Dermis microvascular lymphatic vessel endothelial cell (primary cell): ENCODE measurements around the gene MVB12B. TPM values are rescaled to one million over a fixed set of nuclear protein-coding genes. Genes with fewer than 3 reads are reported as not detected.

Experiments used
- DNase-seq, 2 donors: peaks; one replicate each; pipeline versions ENCODE4 v3.0.0 to v3.0.0-alpha.2; 2010; ENCODE audit warnings: low read depth in 2 of 2
- total RNA-seq: library from RNA; depleted of rRNA; stranded (reverse); fragments of >200 nt; gene quantifications from 2 replicates; pipeline ENCODE4 v1.2.1, GENCODE V29; 2014

Gene MVB12B
- total RNA-seq, 1 donor from 2014 or later = 8.6 TPM

DNA sequence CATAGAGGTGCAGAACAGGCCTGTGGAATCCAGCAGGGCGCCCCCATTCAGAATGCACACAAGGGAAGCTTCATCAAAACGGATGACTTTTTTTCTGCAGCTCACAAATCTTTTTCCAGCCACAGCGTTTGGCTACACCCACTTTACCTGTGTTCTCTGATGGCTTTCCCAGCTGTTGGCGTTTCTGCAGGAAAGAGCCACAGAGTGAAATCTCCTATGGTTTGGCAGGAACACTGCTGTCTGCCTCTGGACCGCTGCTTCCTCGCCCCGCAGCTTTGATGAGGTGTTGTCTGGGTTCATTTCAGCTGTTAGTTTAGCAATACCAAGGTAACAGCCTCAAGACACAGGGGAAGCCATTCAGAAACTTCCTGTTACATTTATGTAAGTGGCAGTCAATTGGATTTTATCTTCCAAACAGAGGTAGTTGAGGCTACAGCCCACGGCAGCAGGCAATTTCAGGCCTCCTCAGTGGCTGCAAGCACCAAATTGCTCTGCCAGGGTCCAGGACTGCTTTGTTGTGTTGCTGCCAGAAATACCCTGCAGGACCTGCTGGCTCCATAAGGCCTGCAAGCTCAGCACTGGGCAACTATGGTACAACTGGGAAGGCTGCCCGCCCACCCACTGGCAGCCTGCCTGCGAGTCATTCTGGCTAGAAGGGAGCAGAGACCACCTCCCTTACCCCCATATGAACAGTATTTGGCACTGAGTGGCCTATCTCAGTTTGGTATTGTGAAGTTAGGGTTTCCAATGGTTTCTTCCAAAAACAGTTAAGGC is 96.7 kb downstream of the MVB12B start:
- no peak for DNase-seq

DNA sequence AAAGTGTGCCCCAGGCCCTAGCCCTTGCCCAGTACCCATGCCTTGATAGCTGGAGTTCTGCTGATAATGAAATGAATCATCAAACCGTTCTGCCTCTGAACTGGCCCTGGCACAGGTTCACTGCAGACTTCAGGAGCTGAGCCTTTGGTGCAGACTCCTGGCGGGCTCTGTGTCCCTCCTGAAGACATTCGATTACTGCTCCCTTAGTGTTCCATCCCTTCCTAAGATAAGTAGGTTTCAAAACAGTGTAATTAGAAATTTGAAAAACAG is 97.2 kb downstream of the MVB12B start:
- DNase-seq = no peak

DNA sequence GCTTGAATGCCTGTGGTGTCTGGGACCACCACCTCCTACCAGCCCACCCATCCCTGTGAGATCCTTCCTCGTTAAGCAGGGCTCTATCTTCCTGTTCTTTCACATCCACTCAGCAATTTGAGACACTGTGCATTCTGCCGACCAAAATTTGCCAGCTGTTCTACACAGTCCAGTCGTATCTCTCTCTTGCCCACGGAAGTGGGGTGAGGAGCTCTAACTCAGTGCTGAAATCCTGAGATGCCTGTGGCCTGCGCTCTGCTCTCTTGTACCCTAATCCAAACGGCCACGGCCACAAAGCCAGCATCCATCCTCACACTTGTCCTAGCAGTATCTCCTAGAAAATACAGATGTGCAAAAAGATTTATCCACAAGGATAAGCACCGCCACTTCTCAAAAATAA is 97.9 kb downstream of the MVB12B start:
- no peak for DNase-seq

DNA sequence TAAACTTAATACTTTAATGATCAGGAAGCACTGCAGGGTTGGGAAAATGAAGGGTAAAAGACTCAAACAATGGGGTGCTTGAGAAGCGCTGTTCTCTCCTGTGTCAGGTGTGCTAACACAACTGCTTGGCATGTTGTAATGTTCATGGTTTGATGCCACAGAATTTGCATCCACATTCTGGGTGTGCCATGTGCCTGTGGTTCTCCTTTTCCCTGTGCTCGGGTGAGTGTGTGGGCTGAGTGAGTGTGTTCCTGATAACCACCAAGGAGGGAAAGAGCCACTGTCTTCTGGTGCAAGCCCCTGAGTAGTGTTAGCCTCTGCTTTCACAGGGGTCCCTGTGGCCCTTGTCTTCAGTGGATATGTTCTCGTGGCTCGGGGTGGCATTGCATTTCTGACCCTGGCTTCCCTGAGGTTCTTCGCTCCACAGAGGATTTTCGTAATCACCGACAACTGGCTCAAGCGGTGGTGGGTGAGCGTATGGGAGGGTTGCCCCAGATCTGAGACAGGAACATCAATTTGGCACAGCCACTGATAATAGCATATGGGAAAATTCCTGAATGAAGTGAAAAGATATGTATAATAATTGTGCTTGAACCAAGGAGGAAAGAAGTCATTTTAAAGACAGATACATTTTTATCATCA is 102.0 kb downstream of the MVB12B start:
- DNase-seq = no peak

DNA sequence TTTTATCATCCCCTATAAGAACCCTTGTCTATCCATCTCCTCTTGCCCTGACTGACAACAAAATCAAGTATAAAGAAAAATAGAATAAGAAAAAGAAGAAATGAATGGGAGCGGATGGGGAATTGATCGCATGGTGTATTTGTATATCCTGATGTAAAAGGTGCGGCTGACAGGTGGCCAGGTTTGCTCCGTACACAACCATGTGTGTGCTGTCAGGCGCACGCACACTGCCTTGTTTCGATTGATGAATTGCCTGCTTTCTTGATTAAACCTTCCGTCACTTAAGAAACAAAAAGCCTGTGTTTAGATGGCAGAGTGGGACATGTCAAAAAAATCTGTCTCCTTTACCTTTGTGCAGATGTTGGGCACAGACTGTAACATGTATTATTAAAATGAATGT is 102.6 kb downstream of the MVB12B start:
- no peak for DNase-seq

DNA sequence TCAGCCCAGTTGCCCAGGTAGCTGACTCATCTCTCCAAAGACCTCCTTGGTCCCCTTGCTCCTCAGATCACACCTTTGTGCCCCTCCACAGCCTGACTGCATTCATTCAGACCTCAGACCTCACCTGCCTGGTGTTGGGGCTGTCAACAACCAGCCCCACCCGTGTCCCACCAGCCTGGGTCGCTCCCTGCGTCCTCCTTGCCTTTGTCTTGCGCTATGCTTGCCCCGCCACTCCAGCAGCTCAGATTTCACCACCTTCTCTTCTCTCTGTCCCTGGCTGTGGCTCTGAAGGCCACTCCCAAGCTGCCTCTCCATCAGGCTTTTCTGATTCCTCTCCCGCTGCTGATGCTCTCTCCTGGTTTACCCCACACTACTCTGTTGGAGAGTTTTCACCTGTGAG is 103.5 kb downstream of the MVB12B start:
- DNase-seq = no peak

DNA sequence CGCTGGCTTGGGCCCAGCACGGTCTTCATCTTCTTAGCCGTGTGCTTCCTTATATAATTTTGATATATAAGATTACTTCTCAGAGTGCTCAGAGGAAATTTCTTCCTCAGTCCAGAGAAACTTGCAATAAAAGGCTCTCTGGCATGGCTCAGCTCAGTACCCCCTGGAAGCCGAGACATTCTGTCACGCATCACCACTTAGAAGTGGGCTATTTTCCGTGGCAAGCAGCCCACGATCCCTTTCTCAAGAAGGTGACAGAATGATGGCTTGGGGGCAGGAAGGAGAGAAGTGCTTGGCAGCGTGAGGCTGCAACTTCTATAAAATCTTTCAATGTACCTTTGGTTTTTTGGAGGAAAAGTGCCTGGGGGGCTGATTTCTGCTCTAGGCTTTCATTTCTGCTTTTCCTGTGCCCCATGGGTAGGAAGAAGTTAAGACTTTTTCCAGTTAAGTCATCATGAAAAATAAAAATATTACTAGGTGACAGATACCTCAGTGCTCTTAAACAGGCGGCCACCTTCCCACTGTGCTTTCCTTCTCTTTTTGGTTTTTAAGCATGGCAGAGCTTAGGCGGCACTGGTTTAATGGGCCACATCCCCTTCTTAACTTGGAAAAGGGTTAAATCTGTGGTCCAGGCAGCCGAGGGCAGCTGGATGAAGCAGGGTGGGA is 104.6 kb downstream of the MVB12B start:
- DNase-seq = no peak

DNA sequence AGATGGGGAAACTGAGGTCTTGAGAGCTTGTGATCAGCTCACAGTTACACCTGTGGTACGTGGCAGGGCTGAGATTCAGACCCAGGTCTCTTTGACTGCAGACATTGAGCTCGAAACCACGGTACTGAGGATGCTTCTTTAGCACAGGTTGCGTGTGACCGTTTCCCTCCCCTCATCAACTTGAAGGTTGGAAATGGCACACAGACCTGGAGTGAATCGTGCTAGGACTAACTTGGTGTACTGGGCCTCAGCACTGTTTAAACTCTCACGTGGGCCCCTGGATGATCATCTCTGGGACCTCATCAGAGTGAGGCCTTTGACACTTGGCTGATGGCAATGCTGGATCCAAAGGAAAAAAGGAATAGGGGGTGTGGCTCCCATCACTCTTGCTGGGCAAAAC is 106.0 kb downstream of the MVB12B start:
- DNase-seq = no peak

DNA sequence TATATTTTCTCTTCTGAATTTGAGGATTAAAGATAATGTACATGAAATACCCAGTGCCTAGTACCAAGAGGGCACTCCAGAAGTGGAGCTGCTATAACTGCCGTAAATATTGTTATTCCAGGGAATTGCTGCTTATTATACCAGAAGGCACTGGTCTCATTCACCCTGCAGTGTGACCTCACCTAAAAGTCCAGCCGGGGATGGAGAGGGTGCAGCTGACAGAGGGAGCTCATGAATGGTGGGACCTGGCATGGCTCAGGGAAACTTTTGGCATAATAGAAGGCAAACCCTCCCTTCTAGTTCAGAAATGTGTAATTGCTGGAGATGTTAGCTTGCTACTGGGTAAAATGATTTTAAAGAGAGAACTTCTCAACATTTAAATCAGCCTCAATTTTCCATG is 108.5 kb downstream of the MVB12B start:
- DNase-seq = no peak

DNA sequence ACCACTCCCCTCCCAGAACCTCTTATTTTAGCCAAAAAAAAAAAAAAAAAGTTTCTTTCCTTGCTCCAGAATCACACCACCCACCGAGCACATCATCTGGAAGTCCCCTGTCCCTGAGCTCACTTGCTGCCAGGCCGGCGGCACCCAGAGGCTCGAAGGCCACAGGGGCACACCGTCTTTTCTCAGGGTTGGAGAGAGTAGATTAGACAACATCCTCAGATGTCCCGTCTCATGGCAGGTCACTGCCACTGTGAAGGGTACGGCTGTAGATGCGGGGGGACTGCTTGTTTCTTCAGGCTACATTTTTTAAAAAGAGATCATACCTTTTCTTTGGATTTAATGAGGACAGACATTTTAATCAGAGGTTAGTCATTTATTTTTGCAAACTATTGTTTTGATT is 109.0 kb downstream of the MVB12B start:
- no peak for DNase-seq

DNA sequence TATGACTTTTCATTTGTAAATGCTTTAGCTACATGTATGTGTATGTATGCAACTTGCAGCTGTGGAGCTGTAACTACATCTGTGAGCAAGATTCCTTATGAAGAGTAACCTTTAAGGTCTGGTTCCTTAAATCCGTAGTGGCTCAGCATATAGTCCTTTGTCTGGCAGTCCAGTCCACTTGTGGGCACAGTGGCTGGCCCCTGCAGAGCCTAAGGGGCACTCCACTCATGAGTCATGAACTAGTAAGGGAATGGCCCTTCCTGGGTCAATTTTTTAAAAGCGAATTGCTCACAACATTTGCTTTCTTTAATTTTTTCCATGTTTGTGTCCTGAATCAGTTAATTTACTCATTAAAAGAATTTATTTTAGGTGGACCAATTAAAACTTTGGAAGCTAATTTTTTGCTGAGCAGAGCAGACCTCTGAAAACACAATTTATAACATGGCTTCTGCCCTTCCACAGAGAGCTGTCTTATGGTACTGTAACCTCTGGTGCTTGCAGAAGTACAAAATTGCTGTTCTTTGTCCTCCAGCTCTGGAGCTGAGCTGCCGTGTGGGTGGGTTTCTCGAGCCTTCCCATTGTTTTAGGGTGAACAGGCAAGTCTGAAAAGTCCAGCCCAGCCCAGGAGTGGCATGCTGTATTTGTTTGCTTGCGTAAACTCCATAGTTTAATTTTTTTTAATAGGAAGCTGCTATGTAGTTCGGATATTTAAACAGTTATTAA is 110.1 kb downstream of the MVB12B start:
- DNase-seq = no peak

DNA sequence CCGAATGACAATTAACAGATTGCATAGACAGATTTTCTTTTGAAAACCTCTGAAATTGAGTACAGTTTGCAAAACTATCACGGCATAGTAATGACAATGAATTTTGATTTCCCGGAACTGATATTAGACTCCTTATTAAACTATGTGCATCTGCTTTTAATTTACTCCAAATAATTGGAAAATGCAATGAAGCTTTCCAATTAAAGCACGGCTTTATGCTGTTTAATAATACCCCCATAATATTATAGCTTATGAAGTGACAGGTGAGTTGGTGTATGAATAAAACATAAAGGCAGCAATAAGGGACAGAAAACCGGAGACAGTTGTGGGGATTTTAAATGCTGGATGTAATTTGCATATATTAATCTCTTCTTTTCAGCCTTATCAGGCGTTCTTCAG is 110.6 kb downstream of the MVB12B start:
- no peak for DNase-seq

DNA sequence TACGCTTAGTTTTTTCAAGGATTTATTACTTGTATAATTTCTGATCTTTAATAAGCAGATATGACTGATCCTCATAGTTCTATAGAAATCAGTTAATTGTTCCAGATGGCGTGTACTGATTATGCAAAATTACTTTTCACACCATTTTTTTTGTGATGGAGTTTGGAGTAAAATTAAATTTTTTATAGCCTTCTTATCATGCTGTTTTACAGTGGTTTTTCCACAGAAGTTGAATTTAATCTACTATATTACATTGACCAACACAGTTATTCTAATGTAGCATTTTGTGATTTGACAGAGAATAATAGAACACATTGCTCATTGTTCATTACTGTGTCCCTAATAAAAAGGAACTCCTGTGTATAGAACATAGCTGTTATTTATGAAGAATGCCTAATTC is 111.1 kb downstream of the MVB12B start:
- DNase-seq = no peak

DNA sequence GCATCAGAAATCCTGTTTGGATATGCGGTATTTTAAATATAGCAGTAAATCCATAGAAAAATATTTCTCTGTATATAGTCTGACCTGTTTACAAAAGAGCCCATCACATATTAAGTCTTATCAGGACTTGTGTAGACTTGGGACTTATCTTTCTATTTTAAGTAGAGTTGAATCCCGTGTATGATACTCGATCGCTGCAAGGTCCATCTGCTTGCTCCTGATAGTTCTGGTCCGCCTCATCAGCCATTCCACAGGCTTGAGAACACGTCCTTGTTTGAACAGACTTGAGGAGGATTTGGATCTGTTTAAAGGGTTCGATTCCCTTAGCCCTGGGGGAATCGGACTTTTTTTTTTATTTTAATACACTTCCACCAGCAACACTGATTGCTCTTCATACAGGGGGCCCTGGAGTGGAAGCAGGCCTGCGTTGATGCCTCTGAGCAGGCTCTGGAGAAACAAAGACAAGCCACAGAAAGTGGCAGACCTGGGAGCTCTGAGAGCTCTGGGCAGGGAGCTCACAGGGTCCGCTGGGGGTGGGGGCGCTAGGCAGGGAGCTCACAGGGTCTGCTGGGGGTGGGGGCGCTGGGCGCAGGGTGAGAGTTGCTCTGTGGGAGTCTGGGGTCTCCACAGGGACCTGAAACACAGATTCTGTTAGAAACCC is 112.2 kb downstream of the MVB12B start:
- DNase-seq = no peak

DNA sequence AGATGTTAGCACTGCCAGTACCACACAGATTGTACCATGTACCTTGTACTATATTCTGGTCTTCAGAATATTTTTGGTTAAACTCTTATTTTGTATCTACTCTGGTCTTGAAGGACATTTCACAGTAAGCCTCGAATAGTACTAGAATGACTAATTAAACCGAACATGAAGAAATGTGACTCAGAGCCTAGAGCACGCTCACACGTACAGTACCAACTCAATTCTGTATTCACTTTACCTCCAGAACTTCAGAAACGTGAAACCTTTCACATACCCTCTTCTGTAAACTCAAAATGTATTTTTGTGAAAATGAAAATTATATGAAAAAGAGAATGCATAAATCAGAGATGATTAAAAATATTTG is 112.8 kb downstream of the MVB12B start:
- DNase-seq = no peak

DNA sequence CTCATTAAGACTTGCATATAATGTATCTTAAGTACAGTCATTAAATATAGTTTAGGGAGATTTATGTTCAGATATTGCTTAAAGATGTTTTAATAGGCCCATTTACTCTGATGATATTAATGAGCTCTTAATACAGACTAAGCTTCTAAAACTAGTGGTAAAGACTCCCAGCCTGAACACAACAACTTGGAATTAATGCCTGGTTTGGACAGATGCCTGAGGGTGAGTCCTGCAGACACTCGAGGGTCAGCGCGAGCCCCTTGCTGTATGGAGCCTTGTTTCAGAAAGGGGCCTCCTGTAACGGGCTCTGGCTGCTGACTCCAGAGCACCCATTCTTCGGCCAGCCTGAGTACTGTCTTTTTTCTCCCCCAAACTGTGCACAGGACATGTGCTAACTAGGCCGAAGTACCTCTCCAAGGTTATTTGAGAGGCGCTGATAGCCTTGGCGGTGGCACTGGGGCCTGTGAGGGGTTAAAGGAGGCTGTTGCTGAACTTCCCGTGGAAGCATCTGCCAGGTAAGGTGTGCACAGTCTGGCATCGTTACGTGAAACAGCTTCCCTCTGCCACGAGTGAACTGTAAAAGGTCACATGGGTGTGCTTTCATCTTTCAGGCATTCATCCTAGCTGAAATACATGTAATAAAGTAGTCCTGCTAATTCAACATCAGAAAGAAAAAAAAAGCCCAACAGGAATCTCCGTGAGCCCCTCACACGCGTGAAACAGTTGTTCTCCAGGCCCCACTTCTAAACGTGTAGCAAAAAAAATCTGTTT is 113.4 kb downstream of the MVB12B start:
- no peak for DNase-seq

DNA sequence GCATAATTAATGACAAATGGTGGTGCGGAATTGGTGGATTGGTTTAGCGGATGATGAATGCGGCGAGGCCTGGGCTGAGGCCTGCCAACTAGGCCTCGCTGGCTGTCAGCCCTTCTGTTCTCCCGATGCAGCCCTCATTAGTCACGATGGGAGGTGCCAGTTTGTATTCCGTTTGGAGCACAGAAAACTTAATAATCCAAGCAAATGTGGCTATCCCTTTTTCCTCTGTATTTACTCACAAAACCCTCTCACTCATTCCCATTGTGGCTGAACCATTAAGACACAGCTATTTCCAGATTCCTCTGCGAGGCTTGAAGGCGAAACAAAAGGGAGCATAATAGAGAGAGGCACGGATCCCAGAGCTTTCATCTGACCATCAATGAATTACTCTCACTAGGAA is 114.3 kb downstream of the MVB12B start:
- DNase-seq = no peak

DNA sequence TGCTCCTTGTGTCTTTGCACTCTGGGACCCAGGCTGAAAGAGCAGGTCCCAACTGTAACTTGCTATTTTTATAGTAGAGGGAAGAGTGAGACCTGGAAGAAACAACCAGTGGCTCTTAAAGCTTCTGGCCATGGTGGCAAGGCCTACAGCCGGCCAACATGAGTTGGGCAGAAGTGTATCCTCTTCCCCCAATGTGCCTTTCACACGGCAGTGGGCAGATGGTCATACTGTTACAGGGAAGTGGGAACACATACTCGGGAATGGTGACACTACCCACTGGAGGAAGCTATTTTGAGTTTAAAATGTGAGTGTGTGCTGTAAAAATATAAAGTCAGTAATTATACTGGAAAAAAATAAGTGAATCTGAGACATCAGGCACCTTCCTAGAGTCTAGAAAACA is 116.0 kb downstream of the MVB12B start:
- DNase-seq = no peak

DNA sequence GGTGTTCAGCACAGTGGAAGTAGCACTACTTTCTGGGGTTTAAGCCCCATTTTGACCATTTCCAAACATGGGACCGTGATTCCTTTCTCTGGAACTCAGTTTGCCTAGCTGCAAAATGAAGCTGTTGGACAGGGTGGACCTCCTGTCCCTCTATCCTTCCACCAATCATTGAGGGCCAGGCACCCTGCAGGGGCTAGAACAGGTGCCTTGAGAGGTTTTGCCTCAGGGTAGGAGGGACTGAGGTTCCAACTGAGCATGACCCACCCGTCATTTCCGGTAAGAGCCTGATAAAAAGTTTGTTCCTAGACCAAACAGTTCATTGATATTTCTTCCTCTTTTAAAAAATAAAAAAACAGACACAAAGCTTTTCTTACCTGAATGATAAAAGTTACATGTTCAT is 116.5 kb downstream of the MVB12B start:
- no peak for DNase-seq

DNA sequence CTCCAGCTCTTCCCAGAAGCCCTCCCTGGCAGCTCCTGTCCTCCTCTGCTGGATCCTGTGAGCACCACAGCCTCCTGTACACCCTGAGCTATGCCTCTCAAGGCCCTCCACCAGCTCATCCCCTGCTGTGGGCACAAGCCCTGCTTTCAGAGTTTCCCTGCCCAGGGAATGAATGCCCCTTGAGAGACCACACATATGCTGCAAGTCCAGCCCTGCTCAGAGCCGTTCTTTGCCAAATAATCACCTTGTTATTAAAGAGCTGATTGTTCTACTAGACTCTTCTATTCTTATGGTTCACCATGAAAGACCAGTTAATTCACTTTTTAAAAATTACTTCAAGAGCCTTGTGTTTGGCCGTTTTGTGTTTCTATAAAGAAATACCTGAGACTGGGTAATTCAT is 121.5 kb downstream of the MVB12B start:
- DNase-seq = no peak

DNA sequence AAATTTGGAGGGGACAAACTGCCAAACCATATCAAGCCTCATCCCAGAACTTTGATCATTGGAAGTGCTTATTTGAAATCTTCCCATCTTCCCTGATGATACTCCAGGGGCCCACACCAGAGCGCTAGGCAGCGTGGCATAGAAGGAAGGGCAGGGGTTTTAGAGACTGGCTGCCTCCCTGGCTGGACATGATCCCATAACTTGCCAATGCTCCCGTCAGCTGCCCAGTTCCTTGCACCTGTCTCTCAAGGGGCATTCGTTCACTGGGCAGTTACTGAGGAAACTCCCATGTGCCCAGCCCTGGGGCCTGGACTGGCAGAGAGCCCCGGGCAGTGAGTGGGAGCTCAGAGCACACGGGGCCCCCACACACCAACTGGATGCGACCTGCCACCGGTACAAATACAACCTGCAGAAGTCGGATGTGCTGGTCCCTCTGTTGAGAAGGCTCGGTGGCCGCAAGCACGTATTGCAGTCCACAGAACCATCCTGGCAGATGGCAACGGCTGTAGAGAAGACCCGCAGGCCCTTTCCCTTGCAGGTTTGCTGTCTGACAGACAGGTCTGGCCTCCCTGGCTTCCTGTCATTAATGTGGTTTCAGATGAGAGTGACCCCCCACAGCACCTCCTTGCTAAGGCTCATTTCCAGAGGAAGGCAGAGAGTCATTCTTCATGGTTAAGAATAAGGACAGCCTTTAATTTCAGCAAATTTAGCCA is 122.4 kb downstream of the MVB12B start:
- no peak for DNase-seq
